A549 (cell line): ENCODE measurements around the gene FKBP4. TPM values are rescaled to one million over a fixed set of nuclear protein-coding genes. Genes with fewer than 3 reads are reported as not detected.

Experiments
- ATAC-seq, 2 experiments: fragments of 200-7000 bp in 1 of 2; fragments of >200 bp in 1 of 2; cut with Nextera tagmentation in 1 of 2; cut with Tn5 transposase in 1 of 2; 3 replicates each; pipeline versions ENCODE4 v1.8.0 to v1.9.1; 2018 to 2020; ENCODE audit warnings: mild to moderate bottlenecking in 1 of 2, moderate library complexity in 1 of 2
- CTCF ChIA-PET: fragments of 300-600 bp; sonication (Branson Sonifier 250); formaldehyde crosslinking; extraction: SDS; loops from one replicate; lab custom pipeline; 2021; ENCODE audit warnings: antibody characterized with exemption, inconsistent platforms; lab: Yijun Ruan, JAX
- POLR2A ChIA-PET: fragments of 350-600 bp; formaldehyde crosslinking; extraction: SDS; loops from one replicate; lab custom pipeline; 2021; ENCODE audit warnings: antibody characterized with exemption, inconsistent platforms; lab: Yijun Ruan, JAX
- DNase-seq, 2 experiments: peaks; one replicate each; pipeline versions ENCODE4 v3.0.0 to v3.0.0-alpha.2; 2011 to 2016; ENCODE audit warnings: low read depth in 1 of 2, low spot score in 1 of 2
- FAIRE-seq: peaks from 2 replicates; lab custom pipeline; 2011; peaks lifted over from hg19 to GRCh38; lab: Jason Lieb, UNC
- H3K27ac ChIP-seq, 2 experiments: fragments of >200 bp; sonication (Bioruptor Twin); formaldehyde crosslinking; 3 replicates each; pipeline ENCODE4 v1.5.1; 2016 to 2017
- H3K4me1 ChIP-seq: fragments of >200 bp; sonication (Bioruptor Twin); formaldehyde crosslinking; 3 replicates; pipeline ENCODE4 v1.6.1; 2016
- H3K4me2 ChIP-seq: fragments of >200 bp; sonication (Bioruptor Twin); formaldehyde crosslinking; 3 replicates; pipeline ENCODE4 v1.6.1; 2016
- H3K4me3 ChIP-seq: fragments of >200 bp; sonication (Bioruptor Twin); formaldehyde crosslinking; 3 replicates; pipeline ENCODE4 v1.5.1; 2016
- H3K9me3 ChIP-seq: fragments of >200 bp; sonication (Bioruptor Twin); formaldehyde crosslinking; 3 replicates; pipeline ENCODE4 v1.6.1; 2016
- CEBPB ChIP-seq, 2 experiments: fragments of >200 bp in 1 of 2; sonication (Bioruptor Twin) in 1 of 2; formaldehyde crosslinking in 1 of 2; IDR thresholded peaks; 2 replicates each; pipeline ENCODE4 v1.6.1; 2012 to 2016
- CHD2 ChIP-seq: fragments of 150-350 bp; IDR thresholded peaks from 2 replicates; pipeline ENCODE4 v1.6.1; 2014; ENCODE audit warnings: low read length; ENCODE audit not compliant: partially characterized antibody
- CHD4 ChIP-seq: fragments of 200-600 bp; sonication (generic); IDR thresholded peaks from 2 replicates; pipeline ENCODE4 v1.6.1; 2016; ENCODE audit warnings: antibody characterized with exemption, mild to moderate bottlenecking, borderline replicate concordance
- FOXS1 ChIP-seq: fragments of 250-450 bp; sonication (Bioruptor Pico); IDR thresholded peaks from 2 replicates; pipeline ENCODE4 v1.5.0; 2020; ENCODE audit warnings: mild to moderate bottlenecking, moderate library complexity
- HDAC2 ChIP-seq: fragments of 200-600 bp; sonication (generic); IDR thresholded peaks from 2 replicates; pipeline ENCODE4 v1.6.1; 2016
- HES2 ChIP-seq: fragments of >200 bp; sonication (Bioruptor Twin); formaldehyde crosslinking; IDR thresholded peaks from 2 replicates; pipeline ENCODE4 v1.6.1; 2016
- JUN ChIP-seq, 2 experiments: fragments of >200 bp; sonication (Bioruptor Twin); formaldehyde crosslinking; IDR thresholded peaks; 2 replicates in 1 of 2; 3 replicates in 1 of 2; pipeline ENCODE4 v1.6.1; 2016 to 2017
- KDM1A ChIP-seq: fragments of 200-600 bp; sonication (generic); IDR thresholded peaks from 2 replicates; pipeline ENCODE4 v1.6.1; 2016; ENCODE audit warnings: low read depth, mild to moderate bottlenecking
- MAFK ChIP-seq: fragments of 450-650 bp; IDR thresholded peaks from 2 replicates; pipeline ENCODE4 v1.6.1; 2014; ENCODE audit not compliant: partially characterized antibody
- PHF8 ChIP-seq: fragments of 200-600 bp; sonication (generic); IDR thresholded peaks from 2 replicates; pipeline ENCODE4 v1.6.1; 2016; ENCODE audit warnings: low read depth, mild to moderate bottlenecking, antibody characterized with exemption, moderate library complexity, borderline replicate concordance
- POLR2A ChIP-seq: IDR thresholded peaks from 2 replicates; pipeline ENCODE4 v1.6.1; 2012; ENCODE audit warnings: mild to moderate bottlenecking, low read length
- POLR2AphosphoS2 ChIP-seq: conservative IDR thresholded peaks from 2 replicates; pipeline ENCODE4 v1.6.1; 2012; ENCODE audit warnings: low read length, improper control_type of control experiment, inconsistent platforms
- TFCP2L1 ChIP-seq: fragments of 250-450 bp; sonication (Bioruptor Pico); IDR thresholded peaks from 2 replicates; pipeline ENCODE4 v1.5.0; 2021; ENCODE audit warnings: mild to moderate bottlenecking
- TP53 ChIP-seq: fragments of 250-450 bp; sonication (Bioruptor Pico); IDR thresholded peaks from 2 replicates; pipeline ENCODE4 v1.5.0; 2021; ENCODE audit warnings: mild to moderate bottlenecking, moderate library complexity
- ZSCAN20 ChIP-seq: fragments of 250-450 bp; sonication (Bioruptor Pico); IDR thresholded peaks from 2 replicates; pipeline ENCODE4 v1.8.0; 2022; ENCODE audit warnings: mild to moderate bottlenecking, moderate library complexity
- WGBS: methylation state at CpG from one replicate; pipeline ENCODE4 v1.1.6; 2017; ENCODE audit errors: missing lambda C conversion rate; 5-methylcytosine and 5-hydroxymethylcytosine counted together
- polyA plus RNA-seq, 4 experiments: library from polyadenylated mRNA; depleted of rRNA in 3 of 4; stranded (reverse); fragments of >200 nt; fragmentation: RNase III in 1 of 4; extraction: RNeasy Plus Mini Kit Qiagen cat#74134 plus additional on column Dnase treatment in 1 of 4; gene quantifications; 2 replicates in 3 of 4; 3 replicates in 1 of 4; pipeline ENCODE4 v1.2.3, GENCODE V29; 2011 to 2017
- TF ChIP-seq, protein P1 (sequence below): fragments of 150-350 bp; IDR thresholded peaks from 2 replicates; pipeline ENCODE4 v1.6.1; 2014; ENCODE audit warnings: low read depth, mild to moderate bottlenecking, low read length
- TF ChIP-seq, protein P2 (sequence below): fragments of >200 bp; sonication (Bioruptor Twin); formaldehyde crosslinking; IDR thresholded peaks from 3 replicates; pipeline ENCODE4 v1.6.1; 2016
- TF ChIP-seq, protein P3 (sequence below): fragments of 450-650 bp; IDR thresholded peaks from 2 replicates; pipeline ENCODE4 v1.6.1; 2014; ENCODE audit warnings: antibody characterized with exemption

Gene FKBP4
- polyA plus RNA-seq, 2 of the 4 experiments (the other 2 are of a cell fraction) = 108 to 137 TPM

DNA sequence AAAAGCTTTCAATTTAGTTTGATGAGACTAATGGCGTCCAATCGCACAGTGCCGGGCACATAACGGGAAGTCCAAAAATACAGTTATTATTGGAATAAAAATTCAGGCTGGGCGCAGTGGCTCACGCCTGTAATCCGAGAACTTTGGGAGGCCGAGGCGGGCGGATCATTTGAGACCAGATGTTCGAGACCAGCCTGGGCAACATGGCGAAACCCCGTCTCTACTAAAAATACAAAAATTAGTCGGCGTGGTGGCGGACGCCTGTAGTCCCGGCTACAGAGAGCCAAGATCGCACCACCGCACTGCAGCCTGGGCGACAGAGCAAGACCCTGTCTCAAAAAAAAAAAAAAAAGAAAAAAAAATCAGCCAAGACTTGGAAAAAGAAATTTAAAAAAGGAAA, 1.2 kb upstream of the FKBP4 start:
- ChIA-PET CTCF (interaction anchor here (1.4 to 7.3 kb wide), 2 partner anchors 9 to 53 kb away, joined by 6 to 57 read pairs; no protein-coding TSS in a partner anchor), POLR2A (no interaction called here)
- Histone ChIP-seq H3K4me2 (no peak overlapping the region), H3K4me1 (peaks cover 18% of the 10 kb centered on the region), H3K4me3 (no peak overlapping the region), H3K9me3 (no peaks in the 10 kb centered on the region), H3K27ac (no peak overlapping the region)
- ATAC-seq = no peak
- no peak for DNase-seq
- 94% methylated on average over 21 of the region's 21 CpGs for WGBS
- no peak for FAIRE-seq
- TF ChIP-seq ZSCAN20 (CRISPR knock-in tag) = no peak
- no peak for TF ChIP-seq POLR2AphosphoS2
- TF ChIP-seq KDM1A = no peak
- TF ChIP-seq PHF8 = no peak
- TF ChIP-seq HES2 = no peak

DNA sequence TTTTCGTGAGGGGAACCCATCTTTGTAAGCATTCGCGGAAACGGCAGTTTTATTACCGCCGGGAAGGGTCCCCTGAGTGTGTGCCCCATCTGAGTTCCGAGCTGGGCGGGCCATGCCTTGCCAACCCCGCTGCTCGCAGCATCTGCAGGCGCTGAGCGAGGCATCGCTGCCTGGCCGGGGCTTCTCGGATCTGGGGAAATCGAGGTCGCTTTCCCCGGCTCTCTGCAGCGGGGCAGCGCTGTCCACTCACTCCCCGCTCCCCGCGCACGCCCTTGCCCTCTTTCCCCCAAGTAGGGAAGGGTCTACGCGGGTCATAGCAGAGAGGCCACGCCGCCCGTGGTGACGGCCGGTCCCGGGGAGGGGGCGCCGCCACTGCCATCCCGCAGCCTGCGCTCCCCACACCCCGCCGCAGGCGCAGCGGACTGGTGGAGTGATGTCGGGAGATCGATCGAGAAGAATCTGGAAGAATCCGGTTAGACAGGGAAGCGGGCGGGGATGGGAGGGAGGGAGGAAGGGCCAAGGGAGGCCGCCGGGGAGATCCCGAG, 507 bp upstream of the FKBP4 start:
- peak in 1 of 2 experiments; percentile 40; a peak in 3 of 6 replicates for ATAC-seq
- TF ChIP-seq JUN (IDR thresholded peaks at IDR 0.05) (no peak; a peak in 1 of 5 replicates), CHD2 (no peak), PHF8 (no peak), TP53 (CRISPR knock-in tag) (no peak), CEBPB (IDR thresholded peaks at IDR 0.05) (no peak), CHD4 (no peak)
- TF ChIP-seq, protein P1, sequence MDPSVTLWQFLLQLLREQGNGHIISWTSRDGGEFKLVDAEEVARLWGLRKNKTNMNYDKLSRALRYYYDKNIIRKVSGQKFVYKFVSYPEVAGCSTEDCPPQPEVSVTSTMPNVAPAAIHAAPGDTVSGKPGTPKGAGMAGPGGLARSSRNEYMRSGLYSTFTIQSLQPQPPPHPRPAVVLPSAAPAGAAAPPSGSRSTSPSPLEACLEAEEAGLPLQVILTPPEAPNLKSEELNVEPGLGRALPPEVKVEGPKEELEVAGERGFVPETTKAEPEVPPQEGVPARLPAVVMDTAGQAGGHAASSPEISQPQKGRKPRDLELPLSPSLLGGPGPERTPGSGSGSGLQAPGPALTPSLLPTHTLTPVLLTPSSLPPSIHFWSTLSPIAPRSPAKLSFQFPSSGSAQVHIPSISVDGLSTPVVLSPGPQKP = no peak
- TF ChIP-seq, protein P2, sequence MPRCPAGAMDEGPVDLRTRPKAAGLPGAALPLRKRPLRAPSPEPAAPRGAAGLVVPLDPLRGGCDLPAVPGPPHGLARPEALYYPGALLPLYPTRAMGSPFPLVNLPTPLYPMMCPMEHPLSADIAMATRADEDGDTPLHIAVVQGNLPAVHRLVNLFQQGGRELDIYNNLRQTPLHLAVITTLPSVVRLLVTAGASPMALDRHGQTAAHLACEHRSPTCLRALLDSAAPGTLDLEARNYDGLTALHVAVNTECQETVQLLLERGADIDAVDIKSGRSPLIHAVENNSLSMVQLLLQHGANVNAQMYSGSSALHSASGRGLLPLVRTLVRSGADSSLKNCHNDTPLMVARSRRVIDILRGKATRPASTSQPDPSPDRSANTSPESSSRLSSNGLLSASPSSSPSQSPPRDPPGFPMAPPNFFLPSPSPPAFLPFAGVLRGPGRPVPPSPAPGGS = no peak
- FAIRE-seq = no peak
- ChIA-PET POLR2A (interaction anchor here (0.7 to 2.6 kb wide), 2 partner anchors 8 to 18 kb away, joined by 3 to 19 read pairs; partner anchors contain the start of gene ITFG2), CTCF (interaction anchor here (1.4 to 7.3 kb wide), 2 partner anchors 10 to 54 kb away, joined by 6 to 57 read pairs; no protein-coding TSS in a partner anchor)
- Histone ChIP-seq H3K4me3 (peak overlapping the region; percentile 76), H3K4me2 (peak overlapping the region; percentile 96), H3K27ac (peak overlapping the region; percentile 97 to 99), H3K4me1 (peaks cover 18% of the 10 kb centered on the region), H3K9me3 (no peaks in the 10 kb centered on the region)
- no peak for DNase-seq
- 55% methylated on average over 47 of the region's 49 CpGs for WGBS

DNA sequence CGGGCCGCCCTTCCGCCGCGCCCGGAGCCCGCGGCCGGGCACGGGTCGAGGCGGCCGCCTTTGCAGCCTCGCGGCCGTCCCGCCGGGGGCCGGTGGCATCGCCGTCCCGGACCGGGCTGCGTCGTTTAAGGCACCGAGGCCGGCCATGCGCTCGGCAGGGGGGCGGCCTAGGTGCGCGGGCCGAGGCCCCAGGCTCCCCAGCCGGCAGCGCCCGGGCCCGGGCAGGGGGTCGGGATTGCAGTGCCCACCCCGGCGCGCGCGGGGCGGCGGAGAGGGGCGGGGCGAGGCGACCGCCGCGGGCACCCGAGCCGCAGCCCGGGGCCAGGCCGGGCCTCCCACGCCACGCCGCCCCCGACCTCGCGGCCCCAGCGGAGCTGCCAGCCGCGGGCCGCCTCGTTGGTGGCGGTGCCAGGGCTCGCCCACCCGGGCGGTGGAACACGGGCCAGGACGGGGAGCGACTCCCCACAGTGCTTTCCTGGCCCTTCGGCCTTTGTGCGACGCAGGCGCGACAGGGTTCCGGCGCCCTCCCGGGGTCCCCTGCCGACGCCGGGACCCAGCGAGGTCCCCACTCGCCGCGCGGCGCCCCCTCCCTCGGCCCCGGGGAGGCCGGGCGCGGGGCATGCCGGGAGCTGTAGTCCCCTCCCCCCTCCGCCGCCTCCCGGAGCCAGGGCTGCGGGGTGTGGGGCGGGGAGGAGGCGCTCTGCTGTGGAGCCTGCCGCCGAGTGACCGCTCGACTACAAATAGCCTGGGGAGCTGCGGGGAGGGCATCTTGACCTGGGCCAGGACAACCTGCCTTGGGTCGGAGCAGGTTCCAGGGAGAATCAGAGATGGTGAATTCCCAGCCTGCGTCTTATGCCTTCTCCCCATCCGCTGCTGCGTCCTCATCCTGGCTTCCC, 769 bp downstream of the FKBP4 start:
- FAIRE-seq (no peak), DNase-seq (peak; percentile 55 to 84)
- TF ChIP-seq MAFK = no peak
- peak; percentile 41; the same call in 1 of the 2 replicates for TF ChIP-seq PHF8
- no peak for TF ChIP-seq ZSCAN20 (CRISPR knock-in tag)
- TF ChIP-seq POLR2AphosphoS2 = no peak
- no peak for TF ChIP-seq HDAC2
- TF ChIP-seq POLR2A = peak; percentile 46; the same call in 1 of the 2 replicates
- TF ChIP-seq FOXS1 = no peak
- TF ChIP-seq, protein P3, sequence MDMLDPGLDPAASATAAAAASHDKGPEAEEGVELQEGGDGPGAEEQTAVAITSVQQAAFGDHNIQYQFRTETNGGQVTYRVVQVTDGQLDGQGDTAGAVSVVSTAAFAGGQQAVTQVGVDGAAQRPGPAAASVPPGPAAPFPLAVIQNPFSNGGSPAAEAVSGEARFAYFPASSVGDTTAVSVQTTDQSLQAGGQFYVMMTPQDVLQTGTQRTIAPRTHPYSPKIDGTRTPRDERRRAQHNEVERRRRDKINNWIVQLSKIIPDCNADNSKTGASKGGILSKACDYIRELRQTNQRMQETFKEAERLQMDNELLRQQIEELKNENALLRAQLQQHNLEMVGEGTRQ = no peak
- TF ChIP-seq TFCP2L1 (CRISPR knock-in tag) = no peak
- TF ChIP-seq, all 56 proteins: peak for 2
- Histone ChIP-seq H3K9me3 (no peaks in the 10 kb centered on the region), H3K27ac (peak overlapping the region; percentile 97 to 99), H3K4me1 (peaks cover 18% of the 10 kb centered on the region), H3K4me3 (peak overlapping the region; percentile 76), H3K4me2 (peak overlapping the region; percentile 96)
- ChIA-PET CTCF (interaction anchor here (0.6 to 7.3 kb wide), 6 partner anchors 11 to 149 kb away, joined by 3 to 57 read pairs (median 5); no protein-coding TSS in a partner anchor), POLR2A (interaction anchor here (0.6 to 2.6 kb wide), 3 partner anchors 12 to 17 kb away, joined by 3 to 19 read pairs (median 4); partner anchors contain the start of gene ITFG2)
- ATAC-seq = peak; percentile 68 to 84
- WGBS = under 1% methylated on average over 35 of the region's 111 CpGs
